Thyroid gland (tissue), 4 donors: ENCODE results near the gene ATXN1.

Experiments
- POLR2A ChIP-seq, 2 donors: fragments of 450-650 bp; IDR thresholded peaks; one replicate each; pipeline ENCODE4 v1.6.1; 2017; ENCODE audit warnings: antibody characterized with exemption in 2 of 2, mild to moderate bottlenecking in 2 of 2, moderate library complexity in 1 of 2
- TF ChIP-seq, protein P1 (sequence below), 6 experiments: fragments of 200-600 bp in 3 of 6; fragments of 450-650 bp in 3 of 6; sonication (generic) in 3 of 6; IDR thresholded peaks; one replicate each; pipeline ENCODE4 v1.5.1; 2016 to 2019; ENCODE audit warnings: antibody characterized with exemption in 6 of 6, mild to moderate bottlenecking in 2 of 6, inconsistent platforms in 1 of 6, moderate library complexity in 1 of 6

GRCh38 chr6:16471910-16472297 lies 289.4 kb downstream of the ATXN1 start:
- TF ChIP-seq, protein P1, sequence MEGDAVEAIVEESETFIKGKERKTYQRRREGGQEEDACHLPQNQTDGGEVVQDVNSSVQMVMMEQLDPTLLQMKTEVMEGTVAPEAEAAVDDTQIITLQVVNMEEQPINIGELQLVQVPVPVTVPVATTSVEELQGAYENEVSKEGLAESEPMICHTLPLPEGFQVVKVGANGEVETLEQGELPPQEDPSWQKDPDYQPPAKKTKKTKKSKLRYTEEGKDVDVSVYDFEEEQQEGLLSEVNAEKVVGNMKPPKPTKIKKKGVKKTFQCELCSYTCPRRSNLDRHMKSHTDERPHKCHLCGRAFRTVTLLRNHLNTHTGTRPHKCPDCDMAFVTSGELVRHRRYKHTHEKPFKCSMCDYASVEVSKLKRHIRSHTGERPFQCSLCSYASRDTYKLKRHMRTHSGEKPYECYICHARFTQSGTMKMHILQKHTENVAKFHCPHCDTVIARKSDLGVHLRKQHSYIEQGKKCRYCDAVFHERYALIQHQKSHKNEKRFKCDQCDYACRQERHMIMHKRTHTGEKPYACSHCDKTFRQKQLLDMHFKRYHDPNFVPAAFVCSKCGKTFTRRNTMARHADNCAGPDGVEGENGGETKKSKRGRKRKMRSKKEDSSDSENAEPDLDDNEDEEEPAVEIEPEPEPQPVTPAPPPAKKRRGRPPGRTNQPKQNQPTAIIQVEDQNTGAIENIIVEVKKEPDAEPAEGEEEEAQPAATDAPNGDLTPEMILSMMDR (IDR thresholded peaks at IDR 0.05) = no peak
- no peak for TF ChIP-seq POLR2A (IDR thresholded peaks at IDR 0.05)
